Fibroblast of pulmonary artery (primary cell): ENCODE measurements around the gene TFAP2B.

ENCODE experiments used
- DNase-seq: peaks from one replicate; pipeline ENCODE4 v3.0.0-alpha.2; 2010; ENCODE audit warnings: low read depth
- H3K4me3 ChIP-seq: replicated peaks from 2 replicates; pipeline ENCODE4 v1.5.1; 2011; ENCODE audit warnings: low read depth, mild to moderate bottlenecking, control low read depth, low read length, moderate library complexity
- TF ChIP-seq, protein P1 (sequence below): IDR thresholded peaks from 2 replicates; pipeline ENCODE4 v1.5.1; 2011; ENCODE audit warnings: mild to moderate bottlenecking, control low read depth, low read length, inconsistent platforms; ENCODE audit errors: missing control alignments

TFAP2B gene

DNA sequence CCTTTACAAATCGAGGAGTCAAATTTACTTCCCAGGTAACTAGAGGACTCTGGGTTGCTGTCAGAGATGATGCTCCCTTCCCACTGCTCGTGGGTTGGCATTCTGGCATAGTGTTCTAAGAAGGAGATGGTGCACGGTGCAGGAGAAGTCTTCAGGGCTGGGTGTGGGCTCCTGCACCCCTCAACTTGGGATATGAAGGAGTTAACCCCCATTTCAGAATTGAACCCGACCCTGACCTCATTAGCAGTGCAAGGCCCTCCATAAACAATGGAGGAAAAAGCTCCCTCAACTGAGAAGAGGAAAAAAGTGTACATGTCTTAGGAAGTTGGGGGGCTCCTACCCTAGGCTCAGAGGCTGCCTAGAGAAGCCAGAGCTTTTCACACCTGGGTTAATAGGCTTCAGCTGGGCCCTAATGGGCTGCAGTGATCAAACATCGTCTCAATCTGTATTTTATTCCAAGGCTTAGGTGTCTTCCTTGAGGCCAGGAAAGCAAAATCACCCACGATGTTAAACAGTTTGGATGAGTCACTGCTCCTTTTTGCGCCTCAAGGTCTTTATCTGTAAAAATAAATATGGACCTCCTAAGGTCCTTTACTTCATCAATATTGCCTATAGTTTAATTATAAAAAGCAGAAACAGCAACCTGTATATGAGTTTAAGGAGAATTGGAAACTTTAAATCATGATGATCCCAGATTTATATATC is 29.4 kb downstream of the TFAP2B start:
- no peak for DNase-seq
- TF ChIP-seq, protein P1, sequence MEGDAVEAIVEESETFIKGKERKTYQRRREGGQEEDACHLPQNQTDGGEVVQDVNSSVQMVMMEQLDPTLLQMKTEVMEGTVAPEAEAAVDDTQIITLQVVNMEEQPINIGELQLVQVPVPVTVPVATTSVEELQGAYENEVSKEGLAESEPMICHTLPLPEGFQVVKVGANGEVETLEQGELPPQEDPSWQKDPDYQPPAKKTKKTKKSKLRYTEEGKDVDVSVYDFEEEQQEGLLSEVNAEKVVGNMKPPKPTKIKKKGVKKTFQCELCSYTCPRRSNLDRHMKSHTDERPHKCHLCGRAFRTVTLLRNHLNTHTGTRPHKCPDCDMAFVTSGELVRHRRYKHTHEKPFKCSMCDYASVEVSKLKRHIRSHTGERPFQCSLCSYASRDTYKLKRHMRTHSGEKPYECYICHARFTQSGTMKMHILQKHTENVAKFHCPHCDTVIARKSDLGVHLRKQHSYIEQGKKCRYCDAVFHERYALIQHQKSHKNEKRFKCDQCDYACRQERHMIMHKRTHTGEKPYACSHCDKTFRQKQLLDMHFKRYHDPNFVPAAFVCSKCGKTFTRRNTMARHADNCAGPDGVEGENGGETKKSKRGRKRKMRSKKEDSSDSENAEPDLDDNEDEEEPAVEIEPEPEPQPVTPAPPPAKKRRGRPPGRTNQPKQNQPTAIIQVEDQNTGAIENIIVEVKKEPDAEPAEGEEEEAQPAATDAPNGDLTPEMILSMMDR: no peak
- H3K4me3 ChIP-seq: no peak overlapping the region

DNA sequence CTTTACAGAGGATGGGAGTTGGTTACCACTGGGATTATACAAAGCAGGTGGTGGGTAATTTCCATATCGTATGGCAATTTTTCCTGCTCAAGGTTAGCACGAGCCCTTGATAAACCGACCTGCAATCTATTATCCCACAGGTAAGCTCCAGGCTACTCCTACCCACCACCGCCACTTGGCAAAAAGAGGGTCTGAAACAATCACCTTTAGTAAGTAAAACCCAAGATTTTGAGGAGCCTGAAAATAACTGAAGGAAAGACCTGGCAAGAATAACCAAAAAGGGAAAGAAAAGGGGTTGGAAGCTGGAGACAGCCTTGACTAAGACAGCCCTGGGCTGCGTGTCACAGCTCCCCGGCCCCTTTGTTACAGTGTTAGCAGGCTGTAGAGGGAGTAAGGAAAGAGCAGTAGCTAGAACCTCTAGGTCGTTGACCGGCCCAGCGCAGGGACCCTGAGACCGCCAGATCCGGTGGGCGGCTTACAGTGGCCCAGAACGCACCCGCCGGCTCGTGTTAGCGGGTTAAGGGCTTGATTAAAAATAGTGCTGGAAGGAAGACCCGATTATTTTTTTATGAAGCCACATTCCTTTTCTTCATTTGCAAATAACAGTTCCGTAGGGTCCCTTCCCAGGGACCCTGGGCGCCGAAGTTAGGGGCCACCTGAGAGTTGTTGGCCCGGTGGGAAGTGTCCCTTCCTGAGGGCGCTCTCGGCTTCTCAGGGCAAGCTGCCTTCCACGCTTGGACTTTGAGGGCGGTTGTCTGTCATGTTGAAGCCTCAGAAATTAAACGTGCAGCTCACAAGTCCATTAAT is 30.5 kb downstream of the TFAP2B start:
- no peak for DNase-seq
- TF ChIP-seq, protein P1: no peak
- H3K4me3 ChIP-seq: no peak overlapping the region

DNA sequence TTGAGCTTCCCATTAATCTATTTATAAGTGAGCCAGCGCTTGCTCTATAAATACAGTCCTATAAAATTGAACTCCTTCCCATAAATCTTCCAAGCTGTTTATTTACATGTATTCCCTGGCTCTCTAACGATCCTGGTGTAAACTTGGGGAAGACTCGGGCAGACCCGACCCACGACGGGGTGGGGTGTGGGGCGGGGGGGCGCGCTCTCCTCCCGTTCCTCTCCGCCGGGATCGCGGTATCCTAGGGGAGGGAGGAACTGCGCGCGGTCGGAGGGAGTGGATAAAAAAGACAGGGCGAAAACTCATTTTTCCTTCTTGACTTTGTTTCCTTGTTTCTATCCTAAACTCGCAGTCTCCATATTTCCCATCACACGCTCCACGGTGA is 31.1 kb downstream of the TFAP2B start:
- TF ChIP-seq, protein P1: no peak
- no peak overlapping the region for H3K4me3 ChIP-seq

DNA sequence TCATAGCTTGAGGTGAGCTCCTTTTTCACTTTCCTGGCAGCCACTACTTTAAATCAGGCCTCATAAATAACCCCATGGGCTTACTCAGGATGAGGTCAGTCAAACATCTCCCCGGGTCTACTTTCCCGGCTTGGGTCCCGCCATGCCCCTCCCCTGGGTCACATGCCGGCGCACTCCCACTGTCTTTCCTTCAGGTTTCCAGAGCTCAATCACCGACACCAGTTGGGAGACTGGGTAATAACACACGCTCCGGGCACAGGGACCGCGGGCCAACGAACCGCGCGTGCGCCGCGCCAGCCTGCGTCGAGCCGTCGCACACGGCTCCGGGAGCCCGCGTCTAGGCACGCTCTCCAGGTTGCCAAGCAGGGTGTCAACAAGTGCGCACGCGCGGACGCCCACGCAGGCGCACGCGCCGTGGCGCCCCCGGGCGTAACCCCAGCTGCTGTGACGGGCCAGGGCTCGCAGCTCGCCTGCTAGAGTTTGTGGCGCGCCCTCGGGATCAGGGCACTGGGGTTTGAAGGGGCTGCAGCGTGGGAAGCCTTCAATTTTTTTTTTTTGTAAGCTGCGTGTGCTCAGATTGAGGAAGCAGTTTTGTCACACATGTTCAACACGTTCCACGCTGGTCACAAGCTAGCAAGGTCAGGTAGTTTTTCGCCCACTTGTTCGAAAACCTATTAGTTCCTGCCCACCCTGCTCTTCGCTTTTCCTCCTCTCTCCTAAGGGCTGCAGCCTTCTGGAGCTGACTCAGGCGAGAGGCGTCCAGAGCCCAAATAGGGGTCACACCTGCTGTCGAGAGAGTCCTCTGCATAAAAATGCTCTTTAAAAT is 31.8 kb downstream of the TFAP2B start:
- DNase-seq: no peak
- no peak overlapping the region for H3K4me3 ChIP-seq
- TF ChIP-seq, protein P1: no peak

More for the DNA sequence above, 31.1 kb downstream of the TFAP2B start:
- no peak for DNase-seq

DNA sequence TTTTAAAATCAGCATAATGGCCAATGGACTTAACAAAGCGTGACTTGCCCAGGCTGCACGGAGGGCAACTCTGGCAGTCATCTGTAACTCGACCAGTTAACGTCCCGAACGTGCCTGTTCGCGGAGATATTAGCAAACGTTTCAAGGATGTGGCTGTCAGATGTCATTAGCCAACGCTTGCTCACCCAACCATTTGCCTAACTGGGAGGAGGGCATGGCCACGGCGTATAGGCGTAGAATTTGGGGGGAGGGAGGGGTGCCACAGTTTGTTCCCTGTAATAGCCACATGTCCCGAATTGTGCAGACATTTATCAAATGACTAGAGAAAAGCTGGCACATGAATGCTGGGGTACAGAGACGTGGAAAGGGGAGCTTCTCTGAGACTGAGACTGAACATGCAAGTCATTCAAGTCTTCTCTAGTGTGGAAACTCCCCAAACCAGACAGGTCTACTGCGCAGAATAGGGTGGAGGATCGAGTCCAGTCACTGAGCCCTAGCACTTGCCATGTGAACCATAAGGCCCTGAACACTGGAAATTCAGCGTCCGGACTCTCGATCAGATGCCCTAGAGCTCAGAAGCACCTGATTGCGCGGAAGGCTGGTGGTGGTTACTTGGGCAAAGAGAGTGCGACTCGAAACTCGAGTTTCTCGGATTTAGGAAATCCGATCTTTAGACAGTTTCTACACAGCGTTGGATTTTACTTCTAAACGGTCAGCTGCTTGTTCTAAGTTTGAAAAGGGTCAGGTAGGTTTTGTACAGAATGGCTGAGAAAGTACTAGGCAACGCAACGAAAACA is 32.6 kb downstream of the TFAP2B start:
- TF ChIP-seq, protein P1: no peak
- H3K4me3 ChIP-seq: no peak overlapping the region
- DNase-seq: no peak

DNA sequence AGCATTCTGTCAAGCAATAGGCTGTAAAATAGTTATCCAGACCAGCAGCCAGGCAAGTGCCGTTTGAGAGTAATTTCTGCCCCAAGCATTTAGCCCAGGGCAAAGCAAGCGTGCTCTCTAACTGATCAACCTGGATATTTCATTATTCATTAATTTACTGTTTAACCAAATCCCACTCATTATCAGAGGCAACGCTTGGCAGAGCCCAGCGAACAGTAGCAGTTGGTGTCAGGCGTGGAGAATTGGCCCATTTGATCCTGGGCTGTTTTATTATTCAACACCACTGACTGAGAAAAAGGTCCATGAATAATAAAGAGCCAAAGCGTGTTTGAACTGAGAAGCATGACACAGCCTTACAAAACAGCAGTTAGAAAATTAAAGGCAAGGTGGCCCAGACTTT is 35.3 kb downstream of the TFAP2B start:
- no peak overlapping the region for H3K4me3 ChIP-seq
- no peak for DNase-seq

More for the DNA sequence above, 35.3 kb downstream of the TFAP2B start:
- TF ChIP-seq, protein P1: no peak
